Caco-2 (cell line): ENCODE measurements around the gene NAALADL2. TPM values are rescaled to one million over a fixed set of nuclear protein-coding genes. Genes with fewer than 3 reads are reported as not detected.

Experiments
- BruUV-seq: library from RNA; stranded (reverse); fragments of 400-500 nt; replicated peaks from 2 replicates; lab custom pipeline; 2021; lab: Mats Ljungman, UMichigan
- CTCF ChIA-PET: fragments of 300-600 bp; sonication (Branson Sonifier 250); formaldehyde crosslinking; loops from one replicate; lab custom pipeline; 2022; ENCODE audit warnings: antibody characterized with exemption; lab: Charles Lee
- POLR2A ChIA-PET: fragments of 300-600 bp; sonication (Branson Sonifier 250); formaldehyde crosslinking; loops from one replicate; lab custom pipeline; 2022; ENCODE audit warnings: antibody characterized with exemption; lab: Charles Lee
- DNase-seq, 2 experiments: peaks; one replicate each; pipeline versions ENCODE4 v3.0.0 to v3.0.0-alpha.2; 2020 to 2022
- H3K27me3 ChIP-seq: replicated peaks from 2 replicates; pipeline ENCODE4 v1.6.0; 2011; ENCODE audit warnings: low read length; ENCODE audit not compliant: control insufficient read depth, insufficient read depth
- H3K36me3 ChIP-seq: 2 replicates; pipeline ENCODE4 v1.5.1; 2011; ENCODE audit warnings: low read length; ENCODE audit not compliant: control insufficient read depth, insufficient read depth
- H3K4me1 ChIP-seq: fragments of 250-450 bp; sonication (Bioruptor Pico); 2 replicates; pipeline ENCODE4 v1.5.1; 2020; ENCODE audit warnings: mild to moderate bottlenecking
- H3K4me3 ChIP-seq: 2 replicates; pipeline ENCODE4 v1.5.1; 2011; ENCODE audit warnings: low read depth, mild to moderate bottlenecking, control low read depth, low read length
- H3K9me3 ChIP-seq: fragments of 250-450 bp; sonication (Bioruptor Pico); 2 replicates; pipeline ENCODE4 v1.5.1; 2020; ENCODE audit warnings: mild to moderate bottlenecking, moderate library complexity
- H3K27ac Mint-ChIP-seq: one replicate; pipeline ENCODE4 v1.8.0; 2022; ENCODE audit warnings: mixed read lengths; ENCODE audit not compliant: unreplicated experiment
- H3K27me3 Mint-ChIP-seq: one replicate; pipeline ENCODE4 v1.8.0; 2022; ENCODE audit warnings: mixed read lengths; ENCODE audit not compliant: insufficient read depth, unreplicated experiment
- H3K36me3 Mint-ChIP-seq: one replicate; pipeline ENCODE4 v1.8.0; 2022; ENCODE audit warnings: mild to moderate bottlenecking, mixed read lengths; ENCODE audit not compliant: insufficient read depth, unreplicated experiment
- H3K4me1 Mint-ChIP-seq: one replicate; pipeline ENCODE4 v1.8.0; 2022; ENCODE audit warnings: low read depth, mixed read lengths; ENCODE audit not compliant: unreplicated experiment
- H3K4me3 Mint-ChIP-seq: one replicate; pipeline ENCODE4 v1.8.0; 2022; ENCODE audit warnings: mild to moderate bottlenecking, moderate library complexity, mixed read lengths; ENCODE audit not compliant: unreplicated experiment
- H3K9me3 Mint-ChIP-seq: one replicate; pipeline ENCODE4 v1.8.0; 2022; ENCODE audit warnings: mixed read lengths; ENCODE audit not compliant: unreplicated experiment
- intact Hi-C: fragments of 100-400 bp; cut with micrococcal nuclease; formaldehyde crosslinking; loops from one replicate; pipeline ENCODE4 v1.10.0; 2022; ENCODE audit not compliant: unreplicated experiment
- microRNA-seq: library from miRNA; unstranded; fragments of <30 nt; microRNA quantifications from one replicate; pipeline ENCODE4 v1.2.0, GENCODE V29; 2022
- total RNA-seq: library from RNA; stranded (reverse); gene quantifications from 2 replicates; pipeline ENCODE4 v1.2.3, GENCODE V29; 2022
- TF ChIP-seq, protein P1 (sequence below), 2 experiments: fragments of 200-600 bp in 1 of 2; IDR thresholded peaks; 1 replicate in 1 of 2; 2 replicates in 1 of 2; pipeline versions ENCODE4 v1.5.1 to v1.8.0; 2011 to 2022; ENCODE audit warnings: antibody characterized with exemption in 1 of 2, control low read depth in 1 of 2, inconsistent platforms in 1 of 2, low read depth in 1 of 2, low read length in 1 of 2, mild to moderate bottlenecking in 1 of 2, moderate library complexity in 1 of 2; ENCODE audit not compliant: insufficient read depth in 1 of 2, severe bottlenecking in 1 of 2, unreplicated experiment in 1 of 2

The NAALADL2 gene
- total RNA-seq, 1 experiment from 2014 or later: 4.4 TPM

GRCh38 chr3:175857666-175858270 lies 998.6 kb downstream of the NAALADL2 start:
- no TSS peak for BruUV-seq
- no peak overlapping the region for H3K4me3 ChIP-seq
- H3K36me3 ChIP-seq: no peaks in the 10 kb centered on the region
- no peaks in the 10 kb centered on the region for H3K4me1 ChIP-seq
- Mint-ChIP-seq H3K4me1 (peaks cover 7% of the 10 kb centered on the region), H3K36me3 (no peaks in the 10 kb centered on the region), H3K4me3 (no peak overlapping the region), H3K27ac (no peak overlapping the region), H3K27me3 (no peaks in the 10 kb centered on the region), H3K9me3 (no peaks in the 10 kb centered on the region)
- no peak for DNase-seq
- ChIA-PET POLR2A (no interaction called here), CTCF (no interaction called here)
- H3K27me3 ChIP-seq: no peaks in the 10 kb centered on the region
- no peaks in the 10 kb centered on the region for H3K9me3 ChIP-seq
- TF ChIP-seq, protein P1, sequence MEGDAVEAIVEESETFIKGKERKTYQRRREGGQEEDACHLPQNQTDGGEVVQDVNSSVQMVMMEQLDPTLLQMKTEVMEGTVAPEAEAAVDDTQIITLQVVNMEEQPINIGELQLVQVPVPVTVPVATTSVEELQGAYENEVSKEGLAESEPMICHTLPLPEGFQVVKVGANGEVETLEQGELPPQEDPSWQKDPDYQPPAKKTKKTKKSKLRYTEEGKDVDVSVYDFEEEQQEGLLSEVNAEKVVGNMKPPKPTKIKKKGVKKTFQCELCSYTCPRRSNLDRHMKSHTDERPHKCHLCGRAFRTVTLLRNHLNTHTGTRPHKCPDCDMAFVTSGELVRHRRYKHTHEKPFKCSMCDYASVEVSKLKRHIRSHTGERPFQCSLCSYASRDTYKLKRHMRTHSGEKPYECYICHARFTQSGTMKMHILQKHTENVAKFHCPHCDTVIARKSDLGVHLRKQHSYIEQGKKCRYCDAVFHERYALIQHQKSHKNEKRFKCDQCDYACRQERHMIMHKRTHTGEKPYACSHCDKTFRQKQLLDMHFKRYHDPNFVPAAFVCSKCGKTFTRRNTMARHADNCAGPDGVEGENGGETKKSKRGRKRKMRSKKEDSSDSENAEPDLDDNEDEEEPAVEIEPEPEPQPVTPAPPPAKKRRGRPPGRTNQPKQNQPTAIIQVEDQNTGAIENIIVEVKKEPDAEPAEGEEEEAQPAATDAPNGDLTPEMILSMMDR (IDR thresholded peaks at IDR 0.05; ENCODE audit: insufficient read depth in 1 of 2, low read depth in 1 of 2, low read length in 1 of 2, severe bottlenecking in 1 of 2, unreplicated experiment in 1 of 2): no peak
- intact Hi-C loops: no loop called here

Small RNA genes lying within 50 kb of the gene (microRNA-seq; reads per million reads assigned to microRNA genes)
- gene MIR4789: not detected
